Measurements from ENCODE around the gene CADM3. TPM values are rescaled to one million over a fixed set of nuclear protein-coding genes. Genes with fewer than 3 reads are reported as not detected.
A peak's percentile ranks its signal among the peaks of the same experiment; 100 is the strongest.

The CADM3 gene
- total RNA-seq, 4 donors from 2014 or later: 0.73 to 4.8 (median 3.8) TPM

DNA sequence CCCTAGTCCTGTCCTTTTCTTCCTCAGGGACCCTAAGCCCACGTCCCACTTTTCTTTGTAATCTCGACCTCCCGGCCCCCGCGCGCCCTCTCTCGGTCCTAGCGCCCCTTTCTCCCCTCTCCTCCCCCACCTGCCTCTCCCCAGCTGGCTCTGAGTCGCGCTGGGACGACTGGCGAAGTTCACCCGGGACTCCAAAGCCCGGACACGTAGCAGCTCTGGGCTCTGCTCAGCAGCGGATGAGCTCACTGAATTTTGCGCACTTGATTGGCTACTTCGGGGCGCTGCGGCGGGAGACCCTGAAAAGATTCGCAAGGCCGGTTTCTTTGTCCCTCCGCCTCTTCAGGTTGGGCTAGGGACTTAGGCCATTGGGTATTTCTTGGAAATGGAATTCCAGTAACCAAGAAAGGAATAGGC lies 17.0 kb downstream of the CADM3 start:
- no peak overlapping the region for H3K27ac ChIP-seq
- H3K36me3 ChIP-seq: no peaks in the 10 kb centered on the region
- H3K27me3 ChIP-seq: no peaks in the 10 kb centered on the region
- H3K4me3 ChIP-seq (replicated peaks in 1 of 3): peak overlapping the region in 1 of 3 donors; percentile 14
- H3K9me3 ChIP-seq: no peaks in the 10 kb centered on the region
- intact Hi-C loops (cut with DNase I): no loop called here
- TF ChIP-seq CTCF (IDR thresholded peaks at IDR 0.05) (no peak), POLR2A (IDR thresholded peaks at IDR 0.05) (no peak)
- no peaks in the 10 kb centered on the region for H3K4me1 ChIP-seq
- DNase-seq: peak; percentile 29 to 35
- 1% methylated on average over 24 of the region's 24 CpGs for WGBS, 2 donors

DNA sequence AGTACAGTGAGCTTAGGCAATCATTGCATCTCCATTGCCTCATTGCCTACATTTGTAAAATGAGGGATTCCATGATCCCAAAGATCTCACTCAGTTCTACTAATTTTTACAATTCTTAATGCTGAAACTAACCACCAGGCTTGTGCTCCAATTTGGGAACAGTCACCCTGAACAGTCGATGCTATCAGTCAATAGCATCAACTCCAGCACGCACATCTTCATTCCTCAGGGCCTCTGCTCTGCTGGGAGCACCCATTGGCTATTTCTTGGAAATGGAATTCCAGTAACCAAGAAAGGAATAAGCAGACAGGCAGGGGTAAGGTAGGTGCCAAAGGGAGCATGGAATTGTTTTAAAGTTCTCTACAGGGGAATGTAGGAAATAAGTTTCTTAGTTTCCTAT lies 19.0 kb downstream of the CADM3 start:
- intact Hi-C loops (cut with DNase I): no loop called here
- Histone ChIP-seq H3K4me1 (no peaks in the 10 kb centered on the region), H3K27me3 (no peaks in the 10 kb centered on the region), H3K9me3 (no peaks in the 10 kb centered on the region), H3K36me3 (no peaks in the 10 kb centered on the region), H3K27ac (no peak overlapping the region), H3K4me3 (replicated peaks in 1 of 3) (no peak overlapping the region)
- no peak for TF ChIP-seq CTCF (IDR thresholded peaks at IDR 0.05)
- TF ChIP-seq POLR2A (IDR thresholded peaks at IDR 0.05): no peak
- DNase-seq: no peak
- WGBS, 2 donors: 77 to 78% methylated on average over 2 of the region's 2 CpGs

GRCh38 chr1:159196543-159196942 lies 25.1 kb downstream of the CADM3 start:
- DNase-seq: no peak
- 70 to 73% methylated on average over 5 of the region's 5 CpGs for WGBS, 2 donors
- H3K27me3 ChIP-seq: no peaks in the 10 kb centered on the region
- H3K9me3 ChIP-seq: no peaks in the 10 kb centered on the region
- no peak overlapping the region for H3K4me3 ChIP-seq (replicated peaks in 1 of 3)
- no peaks in the 10 kb centered on the region for H3K4me1 ChIP-seq
- TF ChIP-seq CTCF (IDR thresholded peaks at IDR 0.05) (no peak), POLR2A (IDR thresholded peaks at IDR 0.05) (no peak)
- H3K27ac ChIP-seq: no peak overlapping the region
- intact Hi-C loops (cut with DNase I): loop anchor here (5.0 kb wide), 1 partner anchor 34 kb away; no protein-coding TSS in a partner anchor
- H3K36me3 ChIP-seq: no peaks in the 10 kb centered on the region

- Histone ChIP-seq H3K9me3 (no peaks in the 10 kb centered on the region), H3K4me3 (replicated peaks in 1 of 3) (no peak overlapping the region), H3K27ac (no peak overlapping the region), H3K4me1 (no peaks in the 10 kb centered on the region), H3K36me3 (no peaks in the 10 kb centered on the region), H3K27me3 (no peaks in the 10 kb centered on the region)
- WGBS, 2 donors: 41 to 42% methylated on average over 12 of the region's 12 CpGs
- intact Hi-C loops (cut with DNase I): loop anchor here (5.0 kb wide), 1 partner anchor 36 kb away; no protein-coding TSS in a partner anchor
- peak; percentile 74 to 79 for DNase-seq
- TF ChIP-seq CTCF (IDR thresholded peaks at IDR 0.05): peak; percentile 38 to 86 (median 80)
- no peak for TF ChIP-seq POLR2A (IDR thresholded peaks at IDR 0.05)
Measured at GRCh38 chr1:159197561-159198557, 26.4 kb downstream of the CADM3 start.

GRCh38 chr1:159199901-159200300 lies 28.5 kb downstream of the CADM3 start:
- no peak overlapping the region for H3K27ac ChIP-seq
- no peak for DNase-seq
- no peaks in the 10 kb centered on the region for H3K27me3 ChIP-seq
- TF ChIP-seq POLR2A (IDR thresholded peaks at IDR 0.05): no peak
- TF ChIP-seq CTCF (IDR thresholded peaks at IDR 0.05): no peak
- H3K9me3 ChIP-seq: no peaks in the 10 kb centered on the region
- no peaks in the 10 kb centered on the region for H3K4me1 ChIP-seq
- H3K4me3 ChIP-seq (replicated peaks in 1 of 3): no peak overlapping the region
- intact Hi-C loops (cut with DNase I): loop anchor here (5.0 kb wide), 1 partner anchor 38 kb away; no protein-coding TSS in a partner anchor
- WGBS, 2 donors: 80% methylated on average over 5 of the region's 5 CpGs
- H3K36me3 ChIP-seq: no peaks in the 10 kb centered on the region

Data from thyroid gland (tissue), 4 donors.